GM13976 (cell line): Measurements from ENCODE around the gene ETNK2.

ENCODE experiments used
- DNase-seq: peaks from one replicate; pipeline ENCODE4 v3.0.0; 2012; ENCODE audit warnings: low spot score
- CTCF ChIP-seq: IDR thresholded peaks from 2 replicates; pipeline ENCODE4 v1.5.1; 2012; ENCODE audit warnings: borderline replicate concordance, mild to moderate bottlenecking; ENCODE audit not compliant: insufficient read depth; ENCODE audit errors: extremely low read depth, missing control alignments, control extremely low read depth
- in situ Hi-C: fragments of 300-500 bp; cut with MboI; formaldehyde crosslinking; loops from one replicate; pipeline ENCODE4 v1.12.0; 2022; ENCODE audit warnings: low sequenced_read_pairs, mixed read lengths, inconsistent platforms; ENCODE audit not compliant: unreplicated experiment

Gene ETNK2

GRCh38 chr1:204089044-204089751, 62.6 kb downstream of the ETNK2 start:
- in situ Hi-C loops: no loop called here
- TF ChIP-seq CTCF: no peak
- DNase-seq: no peak

- in situ Hi-C loops: no loop called here
- DNase-seq: no peak
- no peak for TF ChIP-seq CTCF
Measured at GRCh38 chr1:204088596-204088995, 63.2 kb downstream of the ETNK2 start.

GRCh38 chr1:204087893-204088528, 63.8 kb downstream of the ETNK2 start:
- in situ Hi-C loops: no loop called here
- TF ChIP-seq CTCF: no peak
- no peak for DNase-seq

GRCh38 chr1:204087181-204087892, 64.5 kb downstream of the ETNK2 start:
- in situ Hi-C loops: no loop called here
- DNase-seq: no peak
- no peak for TF ChIP-seq CTCF

- in situ Hi-C loops: no loop called here
- no peak for TF ChIP-seq CTCF
- DNase-seq: no peak
Measured at GRCh38 chr1:204085876-204086275, 66.0 kb downstream of the ETNK2 start.

- no peak for DNase-seq
- in situ Hi-C loops: no loop called here
- no peak for TF ChIP-seq CTCF
Measured at GRCh38 chr1:204084247-204084772, 67.5 kb downstream of the ETNK2 start.
